Activated T-cell treated with anti-CD3 and anti-CD28 coated beads, Interleukin-2, amount 50 U/mL, for 48 hours (primary cell): ENCODE measurements around the gene PITX1.

ENCODE experiments used
- DNase-seq, 2 experiments: peaks; one replicate each; pipeline ENCODE4 v3.0.0-alpha.2; 2020

The PITX1 gene

GRCh38 chr5:135061001-135061400 lies 27.0 kb upstream of the PITX1 start:
- no peak for DNase-seq

GRCh38 chr5:135060021-135060420 lies 26.0 kb upstream of the PITX1 start:
- DNase-seq = no peak

DNA sequence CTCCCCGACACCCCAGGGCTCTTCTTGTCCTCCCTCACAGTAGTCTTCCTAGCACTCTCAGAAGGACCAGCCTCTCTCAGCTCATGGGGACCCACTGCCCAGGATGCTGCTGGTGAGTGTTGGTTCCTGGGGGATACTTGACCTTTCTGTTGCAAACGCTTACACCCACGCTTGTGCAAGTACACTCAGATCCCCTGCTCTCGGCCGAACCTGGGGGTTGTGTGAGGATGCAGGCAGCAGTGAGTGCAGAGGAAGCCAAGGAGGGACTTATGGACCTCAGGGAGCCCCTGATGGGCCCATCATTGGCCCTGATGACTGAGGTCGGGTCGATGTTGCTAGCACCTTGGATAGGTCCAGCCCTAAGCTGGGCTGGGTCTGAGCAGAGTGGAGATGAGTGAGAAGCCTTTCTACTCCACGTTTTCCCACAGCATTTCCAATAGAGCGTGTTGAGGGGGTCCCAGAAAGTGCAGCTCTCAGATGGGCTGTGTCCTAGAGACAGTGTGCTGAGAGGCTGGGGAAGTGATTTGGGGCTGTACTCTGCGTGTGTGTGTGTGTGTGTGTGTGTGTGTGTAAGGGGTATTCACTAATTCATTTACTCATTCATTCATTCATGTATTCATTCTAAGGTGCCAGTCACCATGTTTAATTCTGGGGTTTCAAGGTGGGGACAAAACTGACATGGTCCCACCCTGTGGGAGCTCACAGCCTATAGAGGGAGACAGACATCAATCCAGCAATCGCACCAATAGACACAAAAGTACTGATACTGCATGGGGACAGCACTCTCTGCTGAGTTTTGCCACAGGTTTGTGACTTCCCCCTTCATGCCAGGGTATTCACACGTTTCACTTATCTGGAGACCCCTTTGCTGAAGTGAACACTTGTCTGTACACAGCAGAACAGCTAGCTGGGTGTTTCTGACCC lies 25.2 kb upstream of the PITX1 start:
- DNase-seq = no peak

- no peak for DNase-seq
Measured at GRCh38 chr5:135058331-135058732, 24.3 kb upstream of the PITX1 start.

- no peak for DNase-seq
Measured at GRCh38 chr5:135057233-135057632, 23.2 kb upstream of the PITX1 start.

- no peak for DNase-seq
Measured at GRCh38 chr5:135056316-135057030, 22.4 kb upstream of the PITX1 start.

GRCh38 chr5:135055396-135055795 lies 21.4 kb upstream of the PITX1 start:
- no peak for DNase-seq

GRCh38 chr5:135054546-135054945 lies 20.5 kb upstream of the PITX1 start:
- DNase-seq = no peak

DNA sequence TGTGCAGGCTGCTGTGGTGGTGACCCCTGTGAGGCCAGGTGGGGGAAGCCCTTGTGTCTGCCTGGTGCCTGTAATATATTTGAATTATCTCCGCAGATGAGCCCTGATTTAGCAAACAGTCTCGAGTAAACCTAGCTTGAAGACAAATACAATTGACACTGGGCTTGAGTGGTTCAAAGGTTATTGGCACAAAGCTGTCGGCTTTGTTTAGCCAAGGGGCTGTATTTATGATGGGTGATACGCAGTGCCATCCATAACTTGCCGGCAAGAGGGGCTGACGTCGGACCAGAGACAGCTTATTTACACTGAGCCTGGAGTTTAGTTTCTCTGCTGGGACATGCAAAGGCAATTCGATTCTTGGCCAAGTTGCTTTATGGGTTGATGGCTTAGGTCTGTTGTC lies 20.0 kb upstream of the PITX1 start:
- DNase-seq = no peak

DNA sequence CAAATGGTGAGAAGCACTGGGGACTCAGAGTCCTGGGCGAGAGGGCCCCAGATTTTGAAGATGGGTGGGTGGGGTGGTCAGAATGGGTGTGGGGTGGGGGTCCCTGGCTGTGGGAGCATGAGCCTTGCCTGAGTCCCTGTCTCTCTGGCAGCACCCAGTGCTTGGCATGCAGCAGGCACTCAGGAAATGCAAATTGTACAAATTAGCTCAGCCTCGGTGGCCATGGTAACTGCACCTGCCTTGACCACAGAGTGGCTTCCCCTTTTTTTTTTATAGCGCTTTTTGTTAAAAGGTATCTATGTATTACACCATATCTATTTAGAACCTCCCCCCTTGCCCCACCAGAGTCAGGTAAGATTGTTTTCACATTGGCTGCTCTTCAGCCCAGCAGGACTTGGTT lies 19.2 kb upstream of the PITX1 start:
- no peak for DNase-seq

- no peak for DNase-seq
Measured at GRCh38 chr5:135052511-135053145, 18.6 kb upstream of the PITX1 start.

GRCh38 chr5:135051872-135052271 lies 17.8 kb upstream of the PITX1 start:
- no peak for DNase-seq

GRCh38 chr5:135051399-135051798 lies 17.4 kb upstream of the PITX1 start:
- DNase-seq = no peak

DNA sequence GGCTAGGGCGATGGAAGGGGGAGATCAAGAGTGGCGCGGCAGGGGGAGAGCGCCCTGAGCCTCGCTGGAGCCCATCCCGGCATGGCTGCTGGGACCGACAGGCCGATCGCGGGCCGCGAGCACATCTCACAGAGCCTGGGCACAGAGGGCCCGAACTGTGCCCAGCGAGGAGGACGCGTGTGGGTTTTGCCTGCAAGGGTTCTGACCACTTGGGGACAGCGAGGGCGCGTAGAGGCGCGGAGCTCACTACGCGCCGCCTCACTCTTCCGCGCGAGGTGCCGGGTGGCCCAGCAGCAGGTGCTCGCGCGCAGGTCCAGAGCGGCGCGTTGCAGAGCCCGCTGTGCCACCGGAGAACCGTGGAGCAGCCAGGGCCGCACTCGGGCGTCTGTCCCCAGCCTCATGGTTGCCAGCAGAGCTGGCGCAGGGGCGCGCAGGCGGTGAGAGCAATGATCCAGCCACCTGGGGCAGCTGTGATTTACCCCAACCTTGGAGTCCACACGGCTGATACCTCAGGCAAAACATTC lies 16.3 kb upstream of the PITX1 start:
- no peak for DNase-seq

GRCh38 chr5:135048930-135049329 lies 14.9 kb upstream of the PITX1 start:
- DNase-seq = no peak

DNA sequence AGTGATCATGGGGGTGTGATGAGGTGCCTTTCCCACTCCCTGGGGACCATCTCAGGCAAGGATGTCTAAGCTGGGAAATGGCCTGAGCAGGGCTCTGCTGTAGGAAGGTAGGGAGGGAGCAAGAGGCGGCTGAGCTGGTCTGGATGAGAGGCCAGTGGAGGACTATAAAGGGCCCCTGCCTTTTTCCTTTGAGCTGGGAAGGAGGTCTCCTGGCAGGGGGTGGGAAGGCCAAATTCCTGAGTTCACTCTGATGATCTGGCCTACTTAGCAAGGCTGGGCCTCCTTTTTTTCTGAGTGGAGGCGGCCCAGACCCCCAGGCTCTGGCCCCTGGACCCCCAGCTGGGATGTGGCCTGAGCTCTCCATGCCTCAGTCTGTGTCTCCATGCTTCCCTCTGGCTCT lies 14.3 kb upstream of the PITX1 start:
- no peak for DNase-seq

GRCh38 chr5:135047347-135047695 lies 13.3 kb upstream of the PITX1 start:
- DNase-seq = no peak

DNA sequence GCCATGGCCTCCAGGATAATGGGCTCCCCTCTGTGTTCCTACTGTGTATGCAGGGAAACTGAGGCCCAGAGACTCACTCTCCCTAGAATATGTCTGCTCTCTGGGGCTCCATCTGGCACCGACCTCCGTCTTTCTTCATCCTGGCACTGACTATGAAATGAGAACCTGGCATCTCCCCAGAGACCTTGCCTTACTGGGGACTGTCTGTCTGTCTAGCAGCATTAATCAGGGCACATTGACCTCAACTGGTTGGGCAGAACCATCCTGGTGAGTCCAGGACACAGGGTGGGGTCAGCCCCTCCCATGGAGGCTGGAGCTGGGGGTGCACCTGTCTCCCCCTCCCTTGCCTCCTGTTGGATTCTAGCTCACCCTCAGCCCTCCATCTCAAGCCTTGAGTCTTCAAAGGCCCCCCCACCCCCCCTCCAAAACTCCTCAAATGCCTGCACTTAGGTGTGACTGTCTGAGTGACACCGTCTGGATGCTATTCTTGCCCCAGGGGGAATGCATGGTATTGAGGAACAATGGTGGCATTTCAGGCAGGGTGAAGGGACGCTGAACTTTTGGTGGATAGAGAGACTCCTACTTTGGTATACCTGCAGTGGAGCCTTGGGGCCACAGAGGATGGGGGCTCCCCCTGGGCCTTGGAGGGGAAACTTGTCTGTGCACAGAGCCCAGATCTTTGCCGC lies 12.8 kb upstream of the PITX1 start:
- no peak for DNase-seq

DNA sequence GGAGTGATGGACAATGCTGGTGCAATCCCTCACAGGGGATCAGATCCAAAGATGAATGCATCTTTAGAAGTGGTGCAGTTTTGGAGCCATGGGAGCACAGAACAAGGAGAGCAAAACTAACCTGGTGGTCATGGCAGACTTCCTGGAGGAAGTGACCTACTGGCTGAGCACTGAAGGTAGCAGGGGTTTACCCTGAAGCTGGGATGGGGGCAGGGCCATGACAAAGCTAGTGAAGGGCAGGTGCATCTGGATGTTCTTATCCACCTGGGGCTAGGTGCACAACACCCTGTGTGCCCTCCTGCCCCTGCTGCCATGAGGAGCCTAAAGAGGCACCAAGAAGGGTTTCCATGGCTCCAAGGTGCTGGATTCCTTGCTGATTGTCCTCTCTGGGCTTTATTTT lies 11.5 kb upstream of the PITX1 start:
- DNase-seq = no peak

DNA sequence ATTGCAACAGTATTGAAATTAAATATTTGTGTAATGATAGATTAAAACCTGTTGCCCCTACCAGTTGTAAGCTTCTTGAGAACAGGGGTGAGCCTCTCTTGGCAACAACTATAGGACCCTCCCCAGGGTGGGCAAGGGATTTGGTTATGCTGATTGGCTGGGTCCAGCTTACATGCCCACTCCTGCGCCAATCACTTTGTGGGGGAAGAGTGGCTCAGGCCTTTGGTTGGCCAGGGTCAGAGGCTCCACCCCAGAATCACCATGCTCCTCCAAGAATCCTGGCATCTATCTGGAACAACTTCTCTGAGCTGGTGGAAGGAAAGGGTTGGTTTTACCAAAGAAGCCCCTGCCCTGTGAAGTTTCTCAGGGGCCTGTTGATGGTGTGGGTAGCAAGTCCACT lies 8.6 kb upstream of the PITX1 start:
- DNase-seq = no peak

GRCh38 chr5:135041726-135042125 lies 7.7 kb upstream of the PITX1 start:
- no peak for DNase-seq

- DNase-seq = no peak
Measured at GRCh38 chr5:135041145-135041587, 7.1 kb upstream of the PITX1 start.
